HG02885 (cell line): ENCODE data around the gene PMEPA1.
A peak's percentile ranks its signal among the peaks of the same experiment; 100 is the strongest.
"Not testable (repeated sequence)": the region's sequence is repeated elsewhere in the genome, so short reads cannot be mapped to it uniquely, and the experiment has no call there.

Experiments
- ATAC-seq: cut with Tn5 transposase; IDR thresholded peaks from one replicate; pipeline ENCODE4 v1.9.1; 2021; ENCODE audit warnings: mild to moderate bottlenecking; ENCODE audit not compliant: unreplicated experiment, poor library complexity

Gene PMEPA1

GRCh38 chr20:57630061-57630460, 79.8 kb downstream of the PMEPA1 start:
- no peak for ATAC-seq

GRCh38 chr20:57629491-57629901, 80.3 kb downstream of the PMEPA1 start:
- not testable (repeated sequence) for ATAC-seq

GRCh38 chr20:57628962-57629308, 80.9 kb downstream of the PMEPA1 start:
- not testable (repeated sequence) for ATAC-seq

- ATAC-seq: no peak
Observed at GRCh38 chr20:57628047-57628961, 81.5 kb downstream of the PMEPA1 start.

GRCh38 chr20:57627339-57627738, 82.5 kb downstream of the PMEPA1 start:
- no peak for ATAC-seq

- ATAC-seq: no peak
Observed at GRCh38 chr20:57625978-57626377, 83.8 kb downstream of the PMEPA1 start.

- ATAC-seq: no peak
Observed at GRCh38 chr20:57625181-57625958, 84.4 kb downstream of the PMEPA1 start.

GRCh38 chr20:57624124-57624523, 85.7 kb downstream of the PMEPA1 start:
- no peak for ATAC-seq

GRCh38 chr20:57622579-57623381, 87.0 kb downstream of the PMEPA1 start:
- ATAC-seq: no peak

- ATAC-seq: no peak
Observed at GRCh38 chr20:57622201-57622570, 87.6 kb downstream of the PMEPA1 start.

- no peak for ATAC-seq
Observed at GRCh38 chr20:57621421-57622200, 88.2 kb downstream of the PMEPA1 start.

- no peak for ATAC-seq
Observed at GRCh38 chr20:57620999-57621398, 88.8 kb downstream of the PMEPA1 start.

- peak; percentile 41 for ATAC-seq
Observed at GRCh38 chr20:57620274-57620990, 89.4 kb downstream of the PMEPA1 start, which contains the start of gene ZBP1. ZBP1 (minus strand) TSS chr20:57620426; CDS start chr20:57620295, 131 bp downstream.

GRCh38 chr20:57619051-57619831, 90.6 kb downstream of the PMEPA1 start:
- peak; percentile 71 for ATAC-seq

GRCh38 chr20:57618764-57619050, 91.1 kb downstream of the PMEPA1 start:
- no peak for ATAC-seq

GRCh38 chr20:57618091-57618763, 91.6 kb downstream of the PMEPA1 start:
- ATAC-seq: no peak

- no peak for ATAC-seq
Observed at GRCh38 chr20:57617079-57617795, 92.6 kb downstream of the PMEPA1 start.
